Spleen (tissue), 7 donors: ENCODE data around the gene SRP14.

ENCODE experiments used
- CTCF ChIP-seq, 11 experiments: fragments of 200-600 bp in 7 of 11; fragments of 450-650 bp in 4 of 11; sonication (generic) in 4 of 11; IDR thresholded peaks in 8 of 11; conservative IDR thresholded peaks in 3 of 11; 1 replicate in 7 of 11; 2 replicates in 4 of 11; pipeline versions ENCODE4 v1.4.0 to v1.8.0; 2016 to 2021; ENCODE audit warnings: antibody characterized with exemption in 11 of 11, inconsistent platforms in 4 of 11, mild to moderate bottlenecking in 1 of 11
- POLR2A ChIP-seq, 3 donors: fragments of 450-650 bp; IDR thresholded peaks; one replicate each; pipeline ENCODE4 v1.5.1; 2017; ENCODE audit warnings: antibody characterized with exemption in 3 of 3, mild to moderate bottlenecking in 1 of 3
- donor health status: DM: no; HTN: no; CAD: no; lungs with moderate emphysema.
- donor health status: DM: no; HTN: no; CAD: no.
- donor health status: DM: no; HTN: no; CAD: no.

GRCh38 chr15:40069178-40070165 lies 30.5 kb upstream of the SRP14 start:
- TF ChIP-seq POLR2A (IDR thresholded peaks at IDR 0.05) (no peak), CTCF (IDR thresholded peaks at IDR 0.05 in 8 of 11, conservative IDR thresholded peaks at IDR 0.05 in 3 of 11) (no peak)
